B cell (primary cell): ENCODE measurements around the gene IFNK. TPM values are rescaled to one million over a fixed set of nuclear protein-coding genes. Genes with fewer than 3 reads are reported as not detected.

Experiments used
- ATAC-seq: fragments of 200-7000 bp; cut with Tn5 transposase; one replicate; pipeline ENCODE4 v1.10.0; 2021; ENCODE audit warnings: low read depth, mild to moderate bottlenecking, moderate number of reproducible peaks, moderate library complexity
- CTCF ChIA-PET: fragments of 350-600 bp; sonication (Branson Sonifier 250); formaldehyde crosslinking; loops from one replicate; lab custom pipeline; 2021; ENCODE audit warnings: antibody characterized with exemption, inconsistent platforms; lab: Charles Lee
- POLR2A ChIA-PET: fragments of 350-600 bp; sonication (Branson Sonifier 250); formaldehyde crosslinking; loops from one replicate; lab custom pipeline; 2021; ENCODE audit warnings: antibody characterized with exemption; lab: Charles Lee
- DNase-seq: peaks from one replicate; pipeline ENCODE4 v3.0.0; 2013
- H2AFZ ChIP-seq: 2 replicates; pipeline ENCODE4 v1.6.1; 2012; ENCODE audit warnings: mild to moderate bottlenecking, low read depth, low read length; ENCODE audit not compliant: insufficient read depth, poor library complexity, severe bottlenecking
- H3K27ac ChIP-seq, 2 donors: 1 replicate in 1 of 2; 2 replicates in 1 of 2; pipeline ENCODE4 v1.5.1; 2012 to 2013; ENCODE audit warnings: low read length in 2 of 2, mild to moderate bottlenecking in 2 of 2, moderate library complexity in 1 of 2
- H3K27me3 ChIP-seq, 4 experiments: fragments of 200-600 bp in 1 of 4; sonication (generic) in 1 of 4; replicated peaks in 1 of 4; 1 replicate in 2 of 4; 2 replicates in 2 of 4; pipeline versions ENCODE4 v1.6.1 to v1.7.0; 2013 to 2016; ENCODE audit warnings: low read length in 3 of 4, mild to moderate bottlenecking in 2 of 4, mixed read lengths in 1 of 4, moderate library complexity in 1 of 4; ENCODE audit not compliant: insufficient read depth in 4 of 4, control insufficient read depth in 3 of 4; ENCODE audit errors: control extremely low read depth in 1 of 4
- H3K36me3 ChIP-seq, 2 experiments: replicated peaks in 1 of 2; 1 replicate in 1 of 2; 2 replicates in 1 of 2; pipeline versions ENCODE4 v1.6.1 to v1.7.1; 2013; ENCODE audit warnings: low read length in 1 of 2; ENCODE audit not compliant: insufficient read depth in 2 of 2, control insufficient read depth in 1 of 2; ENCODE audit errors: control extremely low read depth in 1 of 2, extremely low read depth in 1 of 2
- H3K4me1 ChIP-seq, 2 donors: fragments of 200-600 bp in 1 of 2; sonication (generic) in 1 of 2; 1 replicate in 1 of 2; 2 replicates in 1 of 2; pipeline versions ENCODE4 v1.5.1 to v1.6.1; 2013 to 2017; ENCODE audit warnings: low read length in 2 of 2; ENCODE audit not compliant: control insufficient read depth in 2 of 2, insufficient read depth in 2 of 2
- H3K4me2 ChIP-seq: replicated peaks from 2 replicates; pipeline ENCODE3; 2012; ENCODE audit warnings: mild to moderate bottlenecking, low read depth, low read length; ENCODE audit not compliant: poor library complexity, severe bottlenecking
- H3K4me3 ChIP-seq, 5 experiments: fragments of 200-600 bp in 1 of 5; sonication (generic) in 1 of 5; 1 replicate in 3 of 5; 2 replicates in 2 of 5; pipeline versions ENCODE4 v1.5.1 to v1.7.0; 2011 to 2016; ENCODE audit warnings: low read length in 4 of 5, mild to moderate bottlenecking in 4 of 5, low read depth in 2 of 5, control low read depth in 1 of 5, moderate library complexity in 1 of 5; ENCODE audit not compliant: insufficient read depth in 1 of 5; ENCODE audit errors: control extremely low read depth in 1 of 5, extremely low read depth in 1 of 5
- H3K79me2 ChIP-seq: fragments of 200-600 bp; sonication (generic); one replicate; pipeline ENCODE4 v1.6.0; 2016; ENCODE audit warnings: low read length; ENCODE audit not compliant: control insufficient read depth, insufficient read depth
- H3K9ac ChIP-seq: fragments of 200-600 bp; sonication (generic); 2 replicates; pipeline ENCODE4 v1.6.1; 2017; ENCODE audit warnings: mild to moderate bottlenecking, low read length, moderate library complexity
- H3K9me3 ChIP-seq, 3 donors: one replicate each; pipeline versions ENCODE4 v1.6.1 to v1.7.1; 2013; ENCODE audit warnings: low read length in 2 of 3; ENCODE audit not compliant: control insufficient read depth in 2 of 3, insufficient read depth in 1 of 3; ENCODE audit errors: control extremely low read depth in 1 of 3
- H4K20me1 ChIP-seq: 2 replicates; pipeline ENCODE4 v1.6.0; 2012; ENCODE audit warnings: mild to moderate bottlenecking, low read length; ENCODE audit not compliant: insufficient read depth, control insufficient read depth, poor library complexity, severe bottlenecking
- H3K27ac Mint-ChIP-seq: one replicate; pipeline ENCODE4 v1.8.0; 2021; ENCODE audit warnings: mixed read lengths
- H3K27me3 Mint-ChIP-seq: one replicate; pipeline ENCODE4 v1.8.0; 2021; ENCODE audit warnings: mixed read lengths
- H3K4me1 Mint-ChIP-seq: one replicate; pipeline ENCODE4 v1.8.0; 2021; ENCODE audit warnings: mixed read lengths
- H3K4me3 Mint-ChIP-seq: one replicate; pipeline ENCODE4 v1.8.0; 2021; ENCODE audit warnings: mixed read lengths
- H3K9me3 Mint-ChIP-seq: one replicate; pipeline ENCODE4 v1.8.0; 2022; ENCODE audit warnings: mixed read lengths; ENCODE audit not compliant: insufficient read depth
- EZH2 ChIP-seq: IDR thresholded peaks from 2 replicates; pipeline ENCODE4 v1.6.1; 2012; ENCODE audit warnings: borderline replicate concordance, low read depth, mild to moderate bottlenecking, moderate library complexity, low read length; ENCODE audit not compliant: insufficient read depth, poor library complexity, severe bottlenecking
- WGBS: methylation state at CpG from one replicate; pipeline ENCODE4 v1.1.5; 2013; ENCODE audit warnings: missing lambda C conversion rate; ENCODE audit not compliant: insufficient coverage; 5-methylcytosine and 5-hydroxymethylcytosine counted together
- intact Hi-C: fragments of 100-400 bp; cut with micrococcal nuclease; formaldehyde crosslinking; loops from one replicate; pipeline ENCODE4 v1.10.0; 2022
- polyA plus RNA-seq: library from polyadenylated mRNA; depleted of rRNA; stranded (reverse); fragments of >200 nt; gene quantifications from 2 replicates; pipeline ENCODE4 v1.2.3, GENCODE V29; 2012
- total RNA-seq, 2 donors: library from RNA; stranded (reverse); fragments of 120-200 nt in 1 of 2; gene quantifications; 1 replicate in 1 of 2; 2 replicates in 1 of 2; pipeline versions ENCODE4 v1.2.3 to v1.2.4, GENCODE V29; 2013 to 2022
- TF ChIP-seq, protein P1 (sequence below): fragments of 200-600 bp; IDR thresholded peaks from one replicate; pipeline ENCODE4 v1.8.0; 2022; ENCODE audit warnings: antibody characterized with exemption, mild to moderate bottlenecking

The IFNK gene
- total and polyA plus RNA-seq, 2 donors (not counting 1 experiment from before 2014, with no cell fraction given): not detected

DNA sequence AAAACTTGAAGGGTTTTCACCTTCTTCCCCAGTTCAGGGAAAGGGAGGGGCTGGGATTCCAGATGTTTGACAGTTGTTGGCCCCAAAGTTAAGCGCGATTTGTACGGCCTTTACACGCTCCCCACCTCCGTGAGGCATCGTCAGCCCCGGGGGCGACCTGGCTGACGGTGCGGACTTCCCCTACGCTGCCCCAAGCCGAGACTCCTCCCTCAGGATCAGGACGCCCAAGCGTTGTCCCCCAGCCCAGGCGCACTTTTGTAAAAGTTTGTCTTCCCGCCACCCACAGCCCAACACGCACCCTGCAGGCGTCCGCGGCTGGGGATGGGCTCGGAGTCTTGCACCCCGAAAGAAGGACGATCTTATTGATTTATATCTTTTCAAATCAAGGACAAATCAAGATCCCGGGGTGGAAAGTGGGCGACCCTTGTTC lies 4.8 kb downstream of the IFNK start:
- H3K4me3 ChIP-seq: peak overlapping the region; percentile 71 to 93 (median 82)
- H3K9me3 Mint-ChIP-seq: no peaks in the 10 kb centered on the region
- H3K9ac ChIP-seq: peak overlapping the region; percentile 94
- peak overlapping the region; percentile 83 for H2AFZ ChIP-seq
- intact Hi-C loops: loop anchor here (1.0 to 5.0 kb wide), 9 partner anchors 19 to 196 kb away; partner anchors contain the start of gene C9orf72
- H3K4me3 Mint-ChIP-seq: peak overlapping the region; percentile 100
- POLR2A ChIA-PET: interaction anchor here (1.0 to 2.1 kb wide), 2 partner anchors 49 to 196 kb away, joined by 3 to 12 read pairs; no protein-coding TSS in a partner anchor
- peaks cover 49% of the 10 kb centered on the region for H3K4me1 Mint-ChIP-seq
- no peaks in the 10 kb centered on the region for H3K27me3 ChIP-seq
- TF ChIP-seq, protein P1, sequence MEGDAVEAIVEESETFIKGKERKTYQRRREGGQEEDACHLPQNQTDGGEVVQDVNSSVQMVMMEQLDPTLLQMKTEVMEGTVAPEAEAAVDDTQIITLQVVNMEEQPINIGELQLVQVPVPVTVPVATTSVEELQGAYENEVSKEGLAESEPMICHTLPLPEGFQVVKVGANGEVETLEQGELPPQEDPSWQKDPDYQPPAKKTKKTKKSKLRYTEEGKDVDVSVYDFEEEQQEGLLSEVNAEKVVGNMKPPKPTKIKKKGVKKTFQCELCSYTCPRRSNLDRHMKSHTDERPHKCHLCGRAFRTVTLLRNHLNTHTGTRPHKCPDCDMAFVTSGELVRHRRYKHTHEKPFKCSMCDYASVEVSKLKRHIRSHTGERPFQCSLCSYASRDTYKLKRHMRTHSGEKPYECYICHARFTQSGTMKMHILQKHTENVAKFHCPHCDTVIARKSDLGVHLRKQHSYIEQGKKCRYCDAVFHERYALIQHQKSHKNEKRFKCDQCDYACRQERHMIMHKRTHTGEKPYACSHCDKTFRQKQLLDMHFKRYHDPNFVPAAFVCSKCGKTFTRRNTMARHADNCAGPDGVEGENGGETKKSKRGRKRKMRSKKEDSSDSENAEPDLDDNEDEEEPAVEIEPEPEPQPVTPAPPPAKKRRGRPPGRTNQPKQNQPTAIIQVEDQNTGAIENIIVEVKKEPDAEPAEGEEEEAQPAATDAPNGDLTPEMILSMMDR: no peak
- no peak for TF ChIP-seq EZH2
- WGBS: under 1% methylated on average over 25 of the region's 25 CpGs
- no peaks in the 10 kb centered on the region for H3K36me3 ChIP-seq
- H4K20me1 ChIP-seq: no peaks in the 10 kb centered on the region
- DNase-seq (peak; percentile 83), ATAC-seq (peak; percentile 62)
- CTCF ChIA-PET: interaction anchor here (0.6 to 17.3 kb wide), 45 partner anchors 12 to 205 kb away, joined by 3 to 395 read pairs (median 6); no protein-coding TSS in a partner anchor
- peaks cover 51% of the 10 kb centered on the region for H3K79me2 ChIP-seq
- H3K9me3 ChIP-seq: no peaks in the 10 kb centered on the region
- H3K4me2 ChIP-seq: peak overlapping the region; percentile 85
- H3K27ac ChIP-seq: peak overlapping the region; percentile 88 to 97
- no peaks in the 10 kb centered on the region for H3K27me3 Mint-ChIP-seq
- peak overlapping the region; percentile 99 for H3K27ac Mint-ChIP-seq
- peaks cover 21 to 24% of the 10 kb centered on the region in 2 donors for H3K4me1 ChIP-seq
